Naive B cell (primary cell): ENCODE results near the gene OR51B4. TPM values are rescaled to one million over a fixed set of nuclear protein-coding genes. Genes with fewer than 3 reads are reported as not detected.
"Not testable (repeated sequence)": the region's sequence is repeated elsewhere in the genome, so short reads cannot be mapped to it uniquely, and the experiment has no call there.

ENCODE experiments used
- ATAC-seq, 2 donors: fragments of 150-1000 bp; cut with Tn5 transposase; 2 replicates each; pipeline ENCODE4 v1.10.0; 2021; ENCODE audit warnings: low read depth in 2 of 2, mild to moderate bottlenecking in 2 of 2, moderate library complexity in 2 of 2
- DNase-seq: peaks from one replicate; pipeline ENCODE4 v3.0.0; 2022
- H3K27ac Mint-ChIP-seq, 6 donors: one replicate each; pipeline ENCODE4 v1.8.0; 2020 to 2022; ENCODE audit warnings: mild to moderate bottlenecking in 6 of 6, mixed read lengths in 6 of 6, moderate library complexity in 5 of 6, inconsistent platforms in 2 of 6
- H3K27me3 Mint-ChIP-seq, 3 donors: one replicate each; pipeline ENCODE4 v1.8.0; 2021 to 2022; ENCODE audit warnings: mixed read lengths in 3 of 3, mild to moderate bottlenecking in 1 of 3
- H3K36me3 Mint-ChIP-seq, 2 donors: one replicate each; pipeline ENCODE4 v1.8.0; 2020 to 2022; ENCODE audit warnings: mixed read lengths in 2 of 2, inconsistent platforms in 1 of 2, mild to moderate bottlenecking in 1 of 2
- H3K4me1 Mint-ChIP-seq, 3 donors: one replicate each; pipeline ENCODE4 v1.8.0; 2020 to 2022; ENCODE audit warnings: mixed read lengths in 3 of 3, inconsistent platforms in 1 of 3, mild to moderate bottlenecking in 1 of 3, moderate library complexity in 1 of 3
- H3K4me3 Mint-ChIP-seq, 8 donors: one replicate each; pipeline ENCODE4 v1.8.0; 2020 to 2022; ENCODE audit warnings: mild to moderate bottlenecking in 8 of 8, mixed read lengths in 8 of 8, moderate library complexity in 8 of 8, inconsistent platforms in 2 of 8
- H3K9me3 Mint-ChIP-seq, 7 donors: one replicate each; pipeline ENCODE4 v1.8.0; 2020 to 2022; ENCODE audit warnings: mixed read lengths in 7 of 7, mild to moderate bottlenecking in 5 of 7, inconsistent platforms in 2 of 7, moderate library complexity in 1 of 7
- polyA plus RNA-seq, 6 donors: library from polyadenylated mRNA; unstranded; fragments of 300-500 nt; fragmentation: Illumina TruSeq; gene quantifications; one replicate each; pipeline ENCODE4 v1.2.3, GENCODE V29; 2021; ENCODE audit warnings: low read depth in 6 of 6

OR51B4 gene
- polyA plus RNA-seq, 6 donors from 2014 or later = not detected

GRCh38 chr11:5253440-5253839 is 48.3 kb downstream of the OR51B4 start:
- H3K27ac Mint-ChIP-seq, H3K9me3 Mint-ChIP-seq, H3K4me3 Mint-ChIP-seq, H3K36me3 Mint-ChIP-seq, DNase-seq, H3K4me1 Mint-ChIP-seq, ATAC-seq: not testable (repeated sequence)
- peaks cover 8 to 17% (median 10%) of the 10 kb centered on the region in 3 donors for H3K27me3 Mint-ChIP-seq

DNA sequence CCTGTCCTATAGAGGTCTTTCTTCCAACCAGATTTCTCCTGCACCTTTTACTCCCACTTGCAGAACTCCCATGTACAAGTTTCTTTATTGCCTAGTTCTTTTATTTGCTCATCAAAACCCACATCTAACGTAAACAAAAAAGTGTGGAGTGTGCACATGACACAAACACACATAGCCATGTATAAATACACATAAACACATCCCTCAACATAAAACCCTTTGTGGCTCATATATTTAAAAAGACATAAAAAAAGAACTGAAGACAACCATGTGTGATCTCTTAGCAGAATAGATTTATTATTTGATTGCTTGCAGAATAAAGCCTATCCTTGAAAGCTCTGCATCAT is 48.9 kb downstream of the OR51B4 start:
- Mint-ChIP-seq H3K27me3 (peaks cover 6 to 17% (median 10%) of the 10 kb centered on the region in 3 donors), H3K36me3 (no peaks in the 10 kb centered on the region), H3K27ac (no peak overlapping the region), H3K4me1 (no peaks in the 10 kb centered on the region), H3K9me3 (peaks cover 0 to 4% (median 0%) of the 10 kb centered on the region in 7 donors), H3K4me3 (no peak overlapping the region)
- DNase-seq = no peak
- no peak for ATAC-seq

- ATAC-seq (no peak), DNase-seq (no peak)
- peaks cover under 1 to 20% (median 10%) of the 10 kb centered on the region in 3 donors for H3K27me3 Mint-ChIP-seq
- no peaks in the 10 kb centered on the region for H3K36me3 Mint-ChIP-seq
- no peaks in the 10 kb centered on the region for H3K9me3 Mint-ChIP-seq
- H3K27ac Mint-ChIP-seq = no peak overlapping the region
- no peaks in the 10 kb centered on the region for H3K4me1 Mint-ChIP-seq
- no peak overlapping the region for H3K4me3 Mint-ChIP-seq
Measured at GRCh38 chr11:5252192-5252918, 49.4 kb downstream of the OR51B4 start.

- no peak overlapping the region for H3K4me3 Mint-ChIP-seq
- DNase-seq (no peak), ATAC-seq (no peak)
- no peaks in the 10 kb centered on the region for H3K9me3 Mint-ChIP-seq
- H3K4me1 Mint-ChIP-seq = no peaks in the 10 kb centered on the region
- H3K36me3 Mint-ChIP-seq = no peaks in the 10 kb centered on the region
- no peak overlapping the region for H3K27ac Mint-ChIP-seq
- peaks cover 0 to 21% (median 12%) of the 10 kb centered on the region in 3 donors for H3K27me3 Mint-ChIP-seq
Measured at GRCh38 chr11:5251746-5252145, 50.0 kb downstream of the OR51B4 start.

Other genes with a start within 250 kb of the OR51B4 start
- not detected for gene OR52E2, start 242.3 kb downstream of the OR51B4 start, polyA plus RNA-seq
- not detected for gene OR52E1, start 232.4 kb downstream of the OR51B4 start, polyA plus RNA-seq
- gene OR52A5, start 163.6 kb downstream of the OR51B4 start, polyA plus RNA-seq = not detected
- not detected for gene OR52A1, start 147.2 kb downstream of the OR51B4 start, polyA plus RNA-seq
- gene OR51V1, start 101.3 kb downstream of the OR51B4 start, polyA plus RNA-seq = not detected
- 1,000 to 10,000 TPM in 3 of 6 donors, 100 to 1,000 TPM in 3; 325 to 1,251 (median 765) TPM for gene HBB, start 74.9 kb downstream of the OR51B4 start, polyA plus RNA-seq
- 1 to 10 TPM in 1 of 6 donors, not detected in 5; 1.8 TPM for gene HBD, start 67.5 kb downstream of the OR51B4 start, polyA plus RNA-seq
- under 1 TPM in 1 of 6 donors, not detected in 5; 0.53 TPM for gene HBG1, start 52.1 kb downstream of the OR51B4 start, polyA plus RNA-seq
- gene HBG2, start 47.2 kb downstream of the OR51B4 start, polyA plus RNA-seq = 1 to 10 TPM in 1 of 6 donors, under 1 TPM in 1, not detected in 4; 0.75 to 2.9 TPM
- gene HBE1, start 32.0 kb downstream of the OR51B4 start, polyA plus RNA-seq = not detected
- gene OR51B2, start 22.4 kb upstream of the OR51B4 start, polyA plus RNA-seq = not detected
- not detected for gene OR51B5, start 41.6 kb upstream of the OR51B4 start, polyA plus RNA-seq
- gene OR51B6, start 49.6 kb upstream of the OR51B4 start, polyA plus RNA-seq = not detected
- gene OR51M1, start 81.9 kb upstream of the OR51B4 start, polyA plus RNA-seq = not detected
- gene OR51Q1, start 120.2 kb upstream of the OR51B4 start, polyA plus RNA-seq = not detected
- gene OR51I1, start 139.6 kb upstream of the OR51B4 start, polyA plus RNA-seq = not detected
- not detected for gene OR51I2, start 147.4 kb upstream of the OR51B4 start, polyA plus RNA-seq
- not detected for gene OR52D1, start 186.7 kb upstream of the OR51B4 start, polyA plus RNA-seq
- not detected for gene UBQLN3, start 208.0 kb upstream of the OR51B4 start, polyA plus RNA-seq
- gene UBQLNL, start 214.8 kb upstream of the OR51B4 start, polyA plus RNA-seq = under 1 TPM in 1 of 6 donors, not detected in 5; 0.39 TPM
- gene OR52H1, start 246.6 kb upstream of the OR51B4 start, polyA plus RNA-seq = not detected